Vagina (tissue), 2 donors: ENCODE data around the gene BAHD1. TPM values are rescaled to one million over a fixed set of nuclear protein-coding genes. Genes with fewer than 3 reads are reported as not detected.

Source experiments
- DNase-seq, 2 donors: peaks; one replicate each; pipeline ENCODE4 v3.0.0-alpha.2; 2017; ENCODE audit errors: extremely low spot score in 2 of 2
- H3K27ac ChIP-seq: fragments of 200-600 bp; sonication (generic); one replicate; pipeline ENCODE4 v1.5.1; 2019
- H3K27me3 ChIP-seq: fragments of 200-600 bp; sonication (generic); one replicate; pipeline ENCODE4 v1.5.1; 2019
- H3K36me3 ChIP-seq, 2 donors: fragments of 200-600 bp; sonication (generic); one replicate each; pipeline ENCODE4 v1.5.1; 2017 to 2019
- H3K4me1 ChIP-seq: fragments of 200-600 bp; sonication (generic); one replicate; pipeline ENCODE4 v1.5.1; 2019
- H3K4me3 ChIP-seq, 2 donors: fragments of 200-600 bp; sonication (generic); 1 replicate in 1 of 2; 2 replicates in 1 of 2; pipeline ENCODE4 v1.5.1; 2016 to 2019
- H3K9me3 ChIP-seq: fragments of 200-600 bp; sonication (generic); one replicate; pipeline ENCODE4 v1.5.1; 2019
- CTCF ChIP-seq, 3 experiments: fragments of 450-650 bp in 2 of 3; fragments of 200-600 bp in 1 of 3; sonication (generic) in 1 of 3; IDR thresholded peaks; one replicate each; pipeline ENCODE4 v1.5.1; 2017 to 2019; ENCODE audit warnings: antibody characterized with exemption in 3 of 3, mild to moderate bottlenecking in 2 of 3, moderate library complexity in 2 of 3
- POLR2A ChIP-seq, 2 donors: fragments of 450-650 bp; IDR thresholded peaks; one replicate each; pipeline ENCODE4 v1.6.1; 2017; ENCODE audit warnings: antibody characterized with exemption in 2 of 2, mild to moderate bottlenecking in 2 of 2, moderate library complexity in 2 of 2
- POLR2AphosphoS5 ChIP-seq, 2 donors: sonication (generic); formaldehyde crosslinking; IDR thresholded peaks; one replicate each; pipeline ENCODE4 v1.9.0; 2017; ENCODE audit warnings: antibody characterized with exemption in 2 of 2, mild to moderate bottlenecking in 2 of 2, low read depth in 1 of 2; ENCODE audit not compliant: insufficient read depth in 1 of 2
- intact Hi-C: fragments of 100-400 bp; cut with DNase I; formaldehyde crosslinking; loops from one replicate; pipeline ENCODE4 v1.15.1; 2023
- total RNA-seq: library from RNA; depleted of rRNA; stranded (reverse); fragments of >200 nt; gene quantifications from one replicate; pipeline ENCODE4 v1.2.3, GENCODE V29; 2016

Gene BAHD1
- total RNA-seq, 1 donor from 2014 or later = 9.6 TPM

DNA sequence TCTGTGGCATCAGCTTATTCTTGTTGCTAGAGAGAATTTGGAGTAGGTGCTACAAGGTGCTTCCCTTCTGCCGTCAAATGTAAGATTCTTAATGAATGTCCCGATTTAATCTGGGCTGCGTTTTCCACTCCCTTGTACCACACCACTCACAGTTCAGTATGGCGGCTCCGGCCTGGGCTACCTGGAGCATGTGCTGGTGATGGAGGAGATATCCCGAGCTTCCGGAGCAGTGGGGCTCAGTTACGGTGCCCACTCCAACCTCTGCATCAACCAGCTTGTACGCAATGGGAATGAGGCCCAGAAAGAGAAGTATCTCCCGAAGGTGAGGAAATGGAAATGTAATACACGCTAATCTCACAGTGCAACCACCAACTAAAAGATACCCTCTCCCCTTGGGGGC, 30.3 kb upstream of the BAHD1 start:
- Histone ChIP-seq H3K4me3 (no peak overlapping the region), H3K27me3 (no peaks in the 10 kb centered on the region), H3K36me3 (peaks cover 0 to 35% of the 10 kb centered on the region in 2 donors), H3K4me1 (peaks cover 20% of the 10 kb centered on the region), H3K27ac (no peak overlapping the region), H3K9me3 (no peaks in the 10 kb centered on the region)
- TF ChIP-seq POLR2A (IDR thresholded peaks at IDR 0.05) (no peak), POLR2AphosphoS5 (IDR thresholded peaks at IDR 0.05; ENCODE audit: insufficient read depth in 1 of 2, low read depth in 1 of 2) (no peak), CTCF (IDR thresholded peaks at IDR 0.05) (no peak)
- DNase-seq = no peak
- intact Hi-C loops = no loop called here

DNA sequence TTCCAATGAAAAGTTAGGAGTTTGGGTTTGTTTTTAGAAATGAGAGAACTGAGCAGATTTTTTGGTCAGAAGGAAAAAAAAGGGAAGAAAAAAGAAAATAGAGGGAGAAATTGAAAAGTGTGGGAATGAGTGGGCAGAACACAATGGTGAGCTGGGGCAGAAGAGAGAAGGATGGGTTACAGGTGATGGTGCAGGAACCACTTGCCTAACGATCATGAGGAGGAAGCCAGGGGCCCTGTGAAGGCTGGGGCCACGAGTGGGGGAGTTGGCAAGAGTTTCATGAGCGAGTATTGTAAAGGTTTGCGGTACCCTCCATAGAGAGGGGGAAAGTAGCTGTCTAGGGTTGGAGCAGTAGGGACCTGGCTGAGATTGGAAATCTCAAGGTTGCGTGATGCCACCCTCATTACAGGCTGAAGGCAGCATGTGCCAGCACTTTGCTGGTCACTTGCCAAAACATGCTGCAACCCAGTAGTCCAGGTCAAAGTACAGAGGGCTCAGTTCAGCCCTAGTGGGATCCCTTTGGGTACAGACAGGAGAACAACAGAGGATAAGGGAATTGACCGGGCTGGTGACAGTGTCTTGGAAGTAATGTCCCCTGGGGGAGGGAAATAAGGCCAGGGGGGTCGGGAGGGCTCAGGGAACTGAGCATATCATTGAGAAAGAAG, 28.5 kb upstream of the BAHD1 start:
- DNase-seq = no peak
- Histone ChIP-seq H3K4me1 (peaks cover 6% of the 10 kb centered on the region), H3K27me3 (no peaks in the 10 kb centered on the region), H3K9me3 (no peaks in the 10 kb centered on the region), H3K4me3 (no peak overlapping the region), H3K36me3 (peaks cover 0 to 35% of the 10 kb centered on the region in 2 donors), H3K27ac (no peak overlapping the region)
- TF ChIP-seq POLR2AphosphoS5 (IDR thresholded peaks at IDR 0.05; ENCODE audit: insufficient read depth in 1 of 2, low read depth in 1 of 2) (no peak), CTCF (IDR thresholded peaks at IDR 0.05) (no peak), POLR2A (IDR thresholded peaks at IDR 0.05) (no peak)
- intact Hi-C loops = no loop called here

DNA sequence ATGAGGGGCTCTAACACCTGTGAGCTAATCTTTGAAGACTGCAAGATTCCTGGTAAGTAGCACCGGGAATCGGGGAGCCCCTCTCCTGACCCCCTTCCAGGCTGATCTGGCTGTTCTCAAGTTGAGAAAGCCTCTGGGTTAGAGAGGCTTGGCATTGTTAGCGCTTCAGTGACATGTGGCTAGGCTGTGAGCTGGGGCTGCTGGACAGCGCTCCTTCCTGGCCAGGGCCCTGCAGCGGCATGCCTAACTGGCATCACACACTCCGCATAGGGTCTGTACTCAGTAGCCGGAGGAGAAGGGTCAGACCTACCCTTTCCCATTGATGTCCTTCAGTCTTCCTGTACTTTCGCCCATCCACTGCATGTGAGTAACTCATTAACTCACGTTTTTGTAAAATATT, 27.7 kb upstream of the BAHD1 start:
- DNase-seq = no peak

GRCh38 chr15:40414816-40415215, 25.9 kb upstream of the BAHD1 start:
- no peaks in the 10 kb centered on the region for H3K27me3 ChIP-seq
- intact Hi-C loops = no loop called here
- H3K27ac ChIP-seq = no peak overlapping the region
- H3K36me3 ChIP-seq = peaks cover 0 to 35% of the 10 kb centered on the region in 2 donors
- H3K4me3 ChIP-seq = no peak overlapping the region
- no peaks in the 10 kb centered on the region for H3K4me1 ChIP-seq
- no peak for DNase-seq
- TF ChIP-seq POLR2AphosphoS5 (IDR thresholded peaks at IDR 0.05; ENCODE audit: insufficient read depth in 1 of 2, low read depth in 1 of 2) = no peak
- TF ChIP-seq CTCF (IDR thresholded peaks at IDR 0.05) = no peak
- no peak for TF ChIP-seq POLR2A (IDR thresholded peaks at IDR 0.05)
- no peaks in the 10 kb centered on the region for H3K9me3 ChIP-seq

More for the DNA sequence above, 27.7 kb upstream of the BAHD1 start:
- Histone ChIP-seq H3K9me3 (no peaks in the 10 kb centered on the region), H3K4me3 (no peak overlapping the region), H3K4me1 (no peaks in the 10 kb centered on the region), H3K36me3 (peaks cover 0 to 35% of the 10 kb centered on the region in 2 donors), H3K27ac (no peak overlapping the region), H3K27me3 (no peaks in the 10 kb centered on the region)
- intact Hi-C loops = no loop called here
- TF ChIP-seq POLR2A (IDR thresholded peaks at IDR 0.05) (no peak), CTCF (IDR thresholded peaks at IDR 0.05) (no peak), POLR2AphosphoS5 (IDR thresholded peaks at IDR 0.05; ENCODE audit: insufficient read depth in 1 of 2, low read depth in 1 of 2) (no peak)

- intact Hi-C loops = no loop called here
- TF ChIP-seq CTCF (IDR thresholded peaks at IDR 0.05) (no peak), POLR2A (IDR thresholded peaks at IDR 0.05) (no peak), POLR2AphosphoS5 (IDR thresholded peaks at IDR 0.05; ENCODE audit: insufficient read depth in 1 of 2, low read depth in 1 of 2) (no peak)
- no peak overlapping the region for H3K27ac ChIP-seq
- H3K4me3 ChIP-seq = no peak overlapping the region
- H3K27me3 ChIP-seq = no peaks in the 10 kb centered on the region
- no peaks in the 10 kb centered on the region for H3K4me1 ChIP-seq
- no peak for DNase-seq
- H3K9me3 ChIP-seq = no peaks in the 10 kb centered on the region
- H3K36me3 ChIP-seq = peaks cover 0 to 32% of the 10 kb centered on the region in 2 donors
These were observed 25.5 kb upstream of the BAHD1 start for GRCh38 chr15:40415226-40415625.
